Left cardiac atrium (tissue), 4 donors: ENCODE data around the gene RORC. TPM values are rescaled to one million over a fixed set of nuclear protein-coding genes. Genes with fewer than 3 reads are reported as not detected.

Experiments
- ATAC-seq, 2 donors: fragments of 200-7000 bp; cut with Tn5 transposase; one replicate each; pipeline ENCODE4 v1.9.1; 2020; ENCODE audit warnings: mild to moderate bottlenecking in 2 of 2, moderate library complexity in 2 of 2
- DNase-seq: peaks from one replicate; pipeline ENCODE4 v3.0.0-alpha.2; 2020
- intact Hi-C, 2 donors: fragments of 100-400 bp; cut with DNase I; formaldehyde crosslinking; loops; one replicate each; pipeline versions ENCODE4 v1.14.1 to v1.15.1; 2022 to 2023
- total RNA-seq, 2 donors: library from RNA; stranded (reverse); fragmentation: NEBNext Ultra II Directional; extraction: Animal tissue kit (Norgen Biotek cat#: 25700); gene quantifications; one replicate each; pipeline ENCODE4 v1.2.1, GENCODE V29; 2021
- donor health status: DM: no; HTN: yes; CAD: no.
- donor health status: DM: no; HTN: yes; CAD: no; lungs with severe emphysema.
- donor health status: DM: yes; HTN: yes; CAD: no.
- donor health status: Dilated cardiomyopathy.

RORC gene
- total RNA-seq, 2 donors from 2014 or later: 2.3 to 6.1 TPM

DNA sequence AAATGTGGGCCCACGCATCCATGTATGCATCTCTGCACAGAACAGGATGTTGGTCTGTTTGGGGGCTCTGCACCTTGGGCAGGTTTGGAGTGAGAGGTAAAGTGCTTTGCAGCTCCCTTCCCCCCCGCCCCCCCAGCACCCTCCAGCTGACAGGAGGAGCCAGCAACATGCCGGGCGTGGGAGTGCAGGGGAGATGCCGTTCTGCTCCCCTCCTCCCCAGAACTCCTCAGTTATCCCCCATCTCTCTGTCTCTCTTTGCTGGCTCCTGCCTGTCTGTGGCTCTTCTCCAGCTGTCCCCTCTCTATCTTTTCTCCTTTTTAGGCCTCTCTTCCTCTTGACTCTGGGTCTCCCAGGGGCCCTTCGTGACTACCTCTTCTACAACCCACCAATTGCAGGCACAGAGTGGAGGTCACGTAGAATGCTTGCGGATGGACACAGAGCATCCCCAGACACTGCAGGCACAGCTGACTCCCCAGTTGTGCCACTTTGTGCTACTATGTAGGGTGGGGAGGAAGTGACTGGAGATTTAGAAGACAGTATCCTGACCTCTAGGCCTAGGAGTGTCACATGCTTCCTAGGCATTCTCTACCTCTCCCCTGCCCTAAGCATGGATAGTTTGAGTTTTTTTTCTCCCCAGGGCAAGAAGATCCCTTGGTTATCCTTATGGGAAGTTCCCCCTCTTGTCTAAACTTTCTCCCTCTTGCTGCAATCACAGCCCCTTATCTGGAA, 1.7 kb upstream of the RORC start:
- DNase-seq: no peak
- ATAC-seq: no peak
- intact Hi-C loops: loop anchor here in 1 of 2 donors (10.0 kb wide), 1 partner anchor 389 kb away; no protein-coding TSS in a partner anchor

DNA sequence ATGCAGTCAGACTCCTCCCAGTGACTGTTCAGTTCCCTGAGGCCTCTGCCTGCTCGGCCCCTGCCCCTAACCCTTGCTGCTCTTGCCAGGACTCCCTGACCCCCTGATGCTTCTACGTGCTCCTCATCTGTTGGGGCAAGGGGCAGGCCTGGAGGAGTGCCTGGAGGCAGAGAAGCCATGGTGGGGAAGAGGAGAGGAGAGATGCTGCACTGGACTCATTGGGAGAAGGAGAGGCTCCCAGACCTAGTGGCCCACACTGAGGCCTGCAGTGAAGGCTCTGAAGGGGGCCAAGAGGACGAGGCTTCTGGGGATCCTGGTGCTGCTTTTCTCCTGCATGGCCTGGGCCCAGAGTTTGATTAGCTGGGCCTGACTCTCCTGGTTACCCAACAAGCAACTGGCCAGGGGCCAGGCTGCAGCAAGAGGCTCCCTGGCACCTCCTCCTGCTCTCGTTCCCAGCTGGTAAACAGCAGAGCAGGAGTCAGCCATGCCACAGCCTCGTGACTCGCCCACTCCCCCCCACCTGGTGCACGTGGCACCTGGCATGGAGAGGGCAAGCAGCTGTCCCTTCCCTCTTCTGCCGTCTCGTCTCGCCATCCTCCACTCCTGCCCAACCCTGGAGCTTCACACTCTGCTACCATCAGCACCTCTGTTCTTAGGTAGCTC, 847 bp upstream of the RORC start:
- DNase-seq: peak; percentile 80
- peak; percentile 80 to 81 for ATAC-seq
- intact Hi-C loops: loop anchor here in 1 of 2 donors (10.0 kb wide), 1 partner anchor 388 kb away; no protein-coding TSS in a partner anchor

DNA sequence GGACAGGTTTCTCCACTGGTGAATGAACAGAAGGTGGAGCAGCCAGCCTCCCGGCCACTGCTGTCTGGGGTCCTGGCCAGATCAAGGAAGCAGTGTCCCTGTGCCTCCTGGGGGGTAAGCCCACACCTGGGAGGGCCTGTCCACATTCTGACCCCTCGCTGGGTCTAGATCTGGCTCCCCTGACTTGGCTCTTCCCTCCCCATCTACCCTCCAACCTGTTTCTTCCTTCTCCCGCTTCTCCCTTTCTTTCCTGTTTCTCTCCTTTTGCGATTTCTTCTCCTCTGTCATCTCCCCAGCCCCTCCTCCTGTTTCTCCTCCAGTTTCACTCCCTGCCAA, 378 bp downstream of the RORC start:
- intact Hi-C loops: loop anchor here in 1 of 2 donors (10.0 kb wide), 1 partner anchor 386 kb away; no protein-coding TSS in a partner anchor
- DNase-seq (no peak), ATAC-seq (no peak)

DNA sequence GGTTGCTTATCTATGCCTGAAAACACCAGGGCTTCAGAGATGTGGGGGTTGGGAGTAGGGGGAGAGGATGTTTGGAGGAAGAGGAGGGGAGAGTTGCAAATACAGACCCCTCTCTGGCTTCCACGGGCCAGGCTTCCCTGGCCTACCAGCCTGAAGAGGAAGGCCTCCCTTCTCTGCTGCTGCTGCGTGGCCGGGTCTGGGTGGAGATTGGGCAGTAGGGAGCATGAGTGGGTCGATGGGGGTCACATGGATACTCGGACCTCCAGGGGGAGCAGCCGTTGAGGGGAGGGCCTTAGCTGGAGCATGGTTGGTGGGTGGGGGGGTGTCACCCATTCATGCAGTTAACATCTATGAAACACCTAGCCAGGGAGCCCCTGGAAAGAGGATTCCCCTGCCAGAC, 1.5 kb downstream of the RORC start:
- DNase-seq (no peak), ATAC-seq (no peak)
- intact Hi-C loops: loop anchor here in 1 of 2 donors (10.0 kb wide), 1 partner anchor 385 kb away; no protein-coding TSS in a partner anchor

DNA sequence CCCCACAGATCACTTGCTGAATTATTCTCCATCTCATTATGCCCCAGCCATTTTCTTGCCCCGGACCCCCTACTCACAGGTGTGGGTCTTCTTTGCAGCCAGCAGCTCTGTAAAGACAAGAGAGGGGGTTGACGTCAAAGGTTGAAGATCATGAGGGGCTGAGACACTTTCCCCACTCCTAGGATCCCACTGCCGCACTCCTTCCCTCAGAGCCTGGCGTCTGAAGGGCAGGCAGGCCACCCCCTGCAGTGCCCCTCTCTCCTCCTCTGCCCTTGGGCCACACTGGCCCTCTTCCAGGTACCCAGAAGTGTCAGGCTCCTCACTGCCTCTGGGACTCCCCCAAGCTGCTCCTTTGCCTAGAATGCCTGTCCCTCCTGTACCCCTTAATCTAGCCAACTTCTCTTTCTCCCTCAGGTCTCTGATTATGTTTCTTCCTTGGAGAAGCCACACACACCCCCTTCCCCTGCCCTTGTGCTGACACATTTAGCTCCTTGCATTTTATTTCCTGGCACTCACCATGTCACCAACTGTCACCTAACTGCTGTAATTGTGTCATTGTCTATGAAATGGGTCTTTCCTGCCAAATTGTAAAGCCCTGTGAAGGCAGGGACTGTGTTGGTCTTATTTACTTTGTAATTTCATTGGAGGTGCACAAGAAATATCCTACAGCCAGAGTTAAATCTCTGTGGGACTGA, 2.1 kb downstream of the RORC start:
- intact Hi-C loops: loop anchor here in 1 of 2 donors (10.0 kb wide), 1 partner anchor 385 kb away; no protein-coding TSS in a partner anchor
- DNase-seq: no peak
- no peak for ATAC-seq

DNA sequence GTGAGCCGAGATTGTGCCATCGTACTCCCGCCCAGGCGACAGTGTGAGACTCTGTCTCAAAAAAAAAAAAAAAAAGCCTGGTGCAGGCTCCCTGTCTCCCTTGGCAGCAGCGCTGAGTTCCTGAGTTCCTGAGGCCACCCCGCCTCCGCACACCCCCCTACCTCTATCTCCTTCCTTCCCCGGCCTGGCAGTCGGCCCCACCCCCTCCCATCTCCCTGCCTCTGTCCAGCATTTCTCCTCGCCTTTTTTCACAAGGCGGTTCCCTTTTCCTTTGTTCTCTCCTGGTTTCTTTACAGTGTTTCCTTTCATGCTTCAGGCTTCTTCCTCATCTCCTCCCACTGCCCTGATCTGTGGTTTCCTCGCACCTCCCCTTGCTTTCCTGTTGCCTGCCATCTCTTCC, 2.7 kb downstream of the RORC start:
- peak; percentile 62 for DNase-seq
- intact Hi-C loops: no loop called here
- ATAC-seq: peak in 1 of 2 donors; percentile 59

DNA sequence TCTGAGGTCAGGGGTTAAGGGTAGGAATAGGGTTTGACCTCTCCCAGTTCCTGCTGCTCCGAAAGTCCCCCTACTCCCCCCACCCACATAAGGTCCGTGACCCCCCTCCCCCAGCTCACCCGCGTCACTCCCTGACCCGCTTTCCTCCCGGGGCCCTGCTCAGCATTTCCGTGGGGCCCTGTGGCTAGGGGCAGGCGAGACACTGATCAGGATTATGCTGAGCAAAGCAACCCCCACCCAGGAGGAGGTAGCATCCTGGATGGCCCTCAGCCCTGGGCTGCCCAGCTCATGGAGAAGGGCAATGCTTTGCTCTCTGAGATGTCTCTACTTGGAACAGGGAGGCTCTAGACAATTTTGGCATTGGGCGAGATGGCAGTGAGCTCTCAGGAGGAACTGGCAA, 3.7 kb downstream of the RORC start:
- ATAC-seq (no peak), DNase-seq (no peak)
- intact Hi-C loops: no loop called here

DNA sequence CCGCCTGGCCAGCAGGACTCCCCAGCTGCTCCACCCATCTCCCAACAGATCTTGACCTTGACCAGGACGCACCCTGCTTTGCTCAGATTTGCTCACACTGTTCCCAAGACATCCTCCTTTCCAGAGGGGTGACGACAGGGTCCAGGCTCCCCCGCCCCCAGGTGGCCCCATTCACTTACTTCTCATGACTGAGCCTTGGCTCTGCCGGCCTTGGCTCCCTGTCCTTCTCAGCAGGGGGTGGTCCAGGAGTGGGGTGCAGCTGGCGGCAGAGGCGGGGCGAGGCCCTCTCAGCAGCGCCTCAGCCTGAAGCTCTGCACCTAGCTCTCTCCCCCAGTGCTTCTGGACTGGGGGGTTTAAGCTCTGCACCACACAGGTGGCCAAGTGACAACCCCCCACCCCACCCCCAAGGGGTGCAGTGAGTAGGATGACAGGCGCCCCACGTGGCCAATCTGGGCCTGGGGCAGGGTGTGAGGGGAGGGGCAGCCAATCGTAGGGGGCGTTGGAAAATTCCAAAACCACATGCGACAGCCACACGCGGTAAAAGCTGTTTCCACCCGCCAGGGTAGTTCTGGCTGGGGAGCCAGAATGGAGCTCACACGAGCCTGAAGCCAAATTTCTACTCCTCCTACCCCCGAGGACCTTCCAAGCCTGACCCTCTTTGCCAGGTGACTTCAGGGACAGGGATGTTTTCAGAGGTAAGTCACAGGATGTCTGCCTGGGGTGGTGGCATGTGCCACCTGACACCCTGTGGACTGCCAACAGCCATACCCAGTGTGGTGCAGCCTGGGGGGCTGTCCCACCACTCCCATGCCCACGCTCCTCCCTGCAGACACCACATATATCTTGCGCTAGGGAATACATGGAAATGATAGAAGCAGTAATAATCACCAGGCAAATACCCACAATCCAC, 5.6 kb downstream of the RORC start:
- DNase-seq (no peak), ATAC-seq (no peak)
- intact Hi-C loops: no loop called here

DNA sequence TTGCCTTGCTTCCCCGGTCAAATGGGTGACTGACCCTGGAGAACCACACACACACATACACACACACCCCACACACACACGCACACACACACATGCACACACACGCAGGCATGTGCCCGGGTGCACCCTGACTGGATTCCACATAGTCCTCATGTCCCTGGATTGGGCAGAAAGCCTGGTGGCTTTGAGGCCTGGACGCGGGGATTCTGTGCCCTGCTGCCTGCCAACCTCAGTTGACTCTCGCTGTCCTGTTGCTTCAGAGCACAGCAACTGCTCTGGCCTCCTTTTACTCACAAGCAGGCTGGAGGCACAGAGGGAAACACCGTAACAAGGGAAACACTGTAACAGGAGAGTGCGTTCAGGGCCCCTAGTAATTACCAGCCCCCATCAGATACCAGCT, 6.4 kb downstream of the RORC start:
- peak in 1 of 2 donors; percentile 31 for ATAC-seq
- DNase-seq: no peak
- intact Hi-C loops: no loop called here

DNA sequence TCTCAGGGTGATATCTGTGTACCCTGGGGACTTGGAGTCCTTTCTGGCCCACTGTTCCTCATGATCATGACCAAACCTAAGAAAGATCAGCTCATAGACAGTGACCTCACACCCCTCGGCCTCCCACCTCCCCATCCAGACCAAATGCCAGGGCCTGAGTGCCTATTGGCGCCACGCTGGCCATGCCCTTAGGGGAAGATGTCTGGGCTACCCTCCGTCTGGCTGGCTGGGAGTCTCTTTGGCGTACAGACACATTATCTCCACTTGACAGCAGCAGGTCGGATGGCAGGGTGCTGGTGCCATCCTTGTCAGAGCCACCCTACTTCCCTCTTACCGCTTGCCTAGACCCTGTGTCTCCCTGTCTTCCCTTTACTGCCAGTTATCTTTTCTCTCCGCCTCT, 8.4 kb downstream of the RORC start:
- DNase-seq (no peak), ATAC-seq (no peak)
- intact Hi-C loops: no loop called here

DNA sequence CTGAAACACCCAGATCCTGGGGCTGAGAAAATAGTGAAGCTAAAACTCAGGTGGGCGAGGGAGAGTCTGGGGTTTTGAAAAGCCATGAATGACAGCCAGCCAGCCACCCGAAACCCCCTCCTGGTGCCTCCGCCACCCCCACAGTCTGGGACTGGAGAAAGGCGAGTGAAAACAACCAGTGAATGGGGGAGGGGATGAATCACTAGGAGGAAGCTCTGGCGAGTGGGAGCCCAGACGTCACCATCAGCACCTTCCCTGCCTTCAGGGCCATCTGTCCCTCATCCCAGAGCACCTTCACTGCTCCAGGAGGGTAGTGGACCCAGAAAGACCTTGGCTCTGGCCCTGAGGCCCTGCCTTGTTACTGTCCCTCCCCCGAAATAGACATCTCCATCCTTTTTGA, 9.2 kb downstream of the RORC start:
- no peak for DNase-seq
- ATAC-seq: no peak
- intact Hi-C loops: no loop called here

DNA sequence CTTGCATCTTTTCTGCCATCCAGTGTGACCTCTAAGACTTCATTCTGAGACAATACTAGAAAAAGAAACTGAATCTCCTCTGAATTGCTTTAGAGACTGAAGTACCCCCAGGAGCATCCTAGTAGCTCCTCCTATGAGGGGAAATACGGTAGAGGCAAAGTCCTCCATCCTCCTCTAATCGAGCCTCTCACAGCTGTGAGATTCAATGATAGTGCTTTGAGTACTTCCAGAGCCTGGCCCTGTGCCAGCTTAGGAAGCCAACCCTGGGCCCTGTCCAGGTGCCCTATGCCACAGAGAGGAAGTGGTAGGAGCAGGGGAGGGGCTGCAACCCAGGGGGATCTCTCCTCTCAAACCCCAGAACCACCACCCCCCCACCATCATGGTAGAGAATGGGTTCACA, 10.7 kb downstream of the RORC start:
- ATAC-seq (no peak), DNase-seq (no peak)
- intact Hi-C loops: no loop called here

DNA sequence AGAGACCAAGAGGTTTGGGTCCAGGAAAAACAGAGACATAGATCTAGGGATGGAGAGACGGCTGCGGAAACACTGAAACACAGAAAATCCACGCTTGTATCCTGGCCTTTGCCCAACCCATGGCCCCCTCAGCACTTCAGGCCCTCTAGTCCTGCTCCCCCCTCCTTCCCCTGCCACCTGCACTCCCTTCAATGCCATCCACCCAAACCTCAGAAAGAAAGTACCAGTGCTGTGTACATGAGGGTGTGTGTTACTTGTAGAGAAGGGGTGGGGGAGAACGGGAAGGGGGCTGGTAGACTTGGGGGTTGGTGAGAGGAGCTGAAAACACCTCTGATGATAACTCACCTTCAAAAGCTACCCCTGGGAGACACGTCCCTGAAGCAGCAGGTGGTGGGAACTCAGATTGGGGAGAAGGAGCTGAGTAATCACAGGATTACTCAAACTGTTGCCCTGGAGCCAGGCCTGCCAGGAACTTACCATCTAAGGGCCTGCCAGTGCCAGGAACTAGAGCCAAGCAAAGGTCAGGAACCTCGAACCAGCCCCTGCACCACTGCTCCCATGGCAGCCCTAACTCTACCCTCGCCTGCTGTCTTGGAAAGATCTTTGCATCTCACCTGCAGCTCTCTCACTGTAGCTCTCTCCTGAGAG, 11.5 kb downstream of the RORC start:
- DNase-seq: no peak
- intact Hi-C loops: no loop called here
- peak; percentile 31 to 80 for ATAC-seq

DNA sequence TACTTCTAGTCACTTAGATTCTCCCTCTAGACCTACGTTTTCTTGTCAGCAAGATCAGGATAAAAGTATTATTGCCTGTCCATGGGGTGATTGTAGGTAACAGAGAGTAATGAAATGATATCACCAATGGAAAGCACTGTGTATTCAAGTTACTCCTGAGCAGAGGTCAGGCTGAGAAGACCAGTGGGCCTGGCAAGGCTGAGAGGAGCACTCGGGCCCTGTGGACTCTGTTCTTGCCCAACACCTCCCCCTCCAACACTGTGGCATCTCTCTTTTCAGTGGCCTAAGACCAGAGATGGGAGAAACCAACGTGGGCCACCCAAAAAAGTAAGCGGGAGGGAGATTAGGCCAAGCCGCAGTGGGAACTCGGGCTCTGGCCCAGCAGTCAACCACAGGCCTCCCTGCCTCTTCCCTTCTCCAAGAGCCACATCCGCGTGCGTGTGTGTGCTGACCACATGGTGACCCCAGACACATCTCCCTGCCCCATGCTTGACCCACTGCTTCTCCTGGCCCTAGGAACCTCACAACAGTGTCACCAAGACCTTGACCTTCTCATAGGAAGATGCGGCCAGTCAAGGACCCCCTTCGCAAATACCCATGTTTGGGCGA, 12.3 kb downstream of the RORC start:
- no peak for DNase-seq
- intact Hi-C loops: no loop called here
- no peak for ATAC-seq

DNA sequence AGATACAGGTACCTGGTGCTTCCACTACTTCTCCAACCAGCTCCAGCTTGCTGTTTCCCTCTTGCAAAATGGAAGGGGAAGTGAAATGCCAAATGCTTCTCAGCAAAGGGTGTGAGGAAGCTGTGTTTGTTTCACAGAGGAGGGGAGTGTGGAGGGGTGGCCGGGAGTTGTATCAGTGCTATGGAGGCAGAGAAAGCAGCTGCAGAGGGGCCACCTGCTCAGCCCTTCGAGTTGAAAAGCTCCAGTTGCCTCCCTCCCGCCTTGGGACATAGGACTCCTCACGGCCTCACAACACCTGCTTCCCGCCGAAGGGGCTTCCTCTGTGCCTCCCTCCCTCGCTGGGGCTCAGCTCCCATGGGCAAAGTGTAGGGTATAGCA, 14.3 kb downstream of the RORC start:
- intact Hi-C loops: no loop called here
- ATAC-seq (no peak), DNase-seq (no peak)

DNA sequence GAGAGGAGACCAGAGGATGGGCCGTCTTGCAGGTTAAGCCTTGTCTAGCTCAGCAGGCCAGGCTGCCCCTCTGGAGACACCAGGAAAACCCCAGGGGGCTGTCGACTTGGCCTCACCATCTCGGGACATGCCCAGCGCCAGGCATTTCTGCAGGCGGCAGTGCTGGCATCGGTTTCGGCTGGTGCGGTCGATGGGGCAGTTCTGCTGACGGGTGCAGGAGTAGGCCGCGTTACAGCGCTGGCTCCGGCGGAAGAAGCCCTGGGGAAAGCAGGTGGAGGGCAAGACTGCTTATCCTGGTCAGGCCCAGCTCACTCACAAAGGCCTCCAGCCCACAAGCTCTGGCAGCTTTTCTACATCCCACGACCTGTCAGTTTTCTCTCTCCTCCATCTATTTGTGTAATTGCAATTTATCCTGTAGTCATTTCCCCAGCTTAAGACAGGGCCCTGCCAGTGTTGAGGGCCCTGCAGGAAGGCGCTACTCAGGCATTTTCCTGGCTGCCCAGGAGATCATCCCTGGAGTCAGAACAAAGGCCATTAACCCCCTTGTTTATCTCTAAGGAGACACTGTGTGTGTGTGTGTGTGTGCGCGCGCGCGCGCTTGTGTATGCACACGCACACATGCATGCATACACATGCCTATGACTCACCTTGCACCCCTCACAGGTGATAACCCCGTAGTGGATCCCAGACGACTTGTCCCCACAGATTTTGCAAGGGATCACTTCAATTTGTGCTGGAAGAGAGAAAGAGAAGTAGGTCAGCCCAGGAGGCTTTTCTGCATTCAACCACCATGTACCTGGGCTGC, 14.9 kb downstream of the RORC start:
- DNase-seq: no peak
- no peak for ATAC-seq
- intact Hi-C loops: no loop called here

DNA sequence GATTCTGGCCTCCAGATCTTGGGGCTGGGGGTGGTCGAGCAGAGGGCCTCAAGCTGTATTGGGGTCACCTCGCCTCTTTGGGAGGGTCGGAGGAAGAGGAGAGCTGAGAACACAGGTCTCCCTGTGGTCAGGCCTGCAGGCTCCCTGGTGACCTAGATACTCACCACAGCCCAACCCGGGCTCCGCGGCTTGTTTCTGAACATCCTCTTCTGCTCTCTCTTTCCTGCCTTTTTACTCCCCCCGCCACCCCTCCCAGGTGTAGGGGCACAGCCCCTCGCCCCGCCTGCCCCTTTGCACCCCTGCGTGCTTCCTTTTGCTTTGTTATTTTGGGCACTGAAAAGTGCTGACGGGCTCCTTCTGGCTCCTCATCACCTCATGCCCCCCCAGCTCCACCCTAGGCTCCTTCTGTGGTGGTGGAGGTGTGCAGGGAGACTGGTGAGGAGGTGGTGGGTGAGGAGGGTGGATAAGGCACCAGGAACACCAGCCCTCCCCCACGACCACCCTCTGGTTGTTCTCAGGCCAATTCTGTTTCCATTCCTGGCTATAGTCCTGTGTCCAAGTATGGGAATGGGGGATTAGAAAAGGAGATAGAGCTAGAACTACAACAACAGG, 15.8 kb downstream of the RORC start:
- ATAC-seq: peak in 1 of 2 donors; percentile 25

More for the DNA sequence above, 15.8 kb downstream of the RORC start:
- intact Hi-C loops: no loop called here
- DNase-seq: no peak
